Astrocyte of the spinal cord (primary cell): Measurements from ENCODE around the gene SLC15A3.

Experiments
- DNase-seq: peaks from one replicate; pipeline ENCODE4 v3.0.0; 2011; ENCODE audit warnings: low read depth, low spot score
- H3K4me3 ChIP-seq: 2 replicates; pipeline ENCODE4 v1.5.1; 2011; ENCODE audit warnings: low read depth, mild to moderate bottlenecking, low read length, moderate library complexity
- CTCF ChIP-seq: IDR thresholded peaks from 2 replicates; pipeline ENCODE4 v1.5.1; 2012; ENCODE audit warnings: low read depth, mild to moderate bottlenecking, low read length, inconsistent platforms
- in situ Hi-C: cut with HindIII; loops from 2 replicates; pipeline ENCODE4 v1.10.0; 2017; ENCODE audit warnings: low sequenced_read_pairs

The SLC15A3 gene

GRCh38 chr11:60957188-60957587 lies 5.2 kb upstream of the SLC15A3 start:
- in situ Hi-C loops = no loop called here

GRCh38 chr11:60955571-60955970 lies 3.6 kb upstream of the SLC15A3 start:
- in situ Hi-C loops = no loop called here
- no peak for TF ChIP-seq CTCF
- no peak overlapping the region for H3K4me3 ChIP-seq
- no peak for DNase-seq

More at GRCh38 chr11:60957188-60957587, 5.2 kb upstream of the SLC15A3 start:
- peak; percentile 10 for DNase-seq
- no peak for TF ChIP-seq CTCF
- H3K4me3 ChIP-seq = no peak overlapping the region

GRCh38 chr11:60954421-60954820 lies 2.4 kb upstream of the SLC15A3 start:
- DNase-seq = no peak
- no peak overlapping the region for H3K4me3 ChIP-seq
- no peak for TF ChIP-seq CTCF
- in situ Hi-C loops = no loop called here

- DNase-seq = no peak
- no peak overlapping the region for H3K4me3 ChIP-seq
- no peak for TF ChIP-seq CTCF
- in situ Hi-C loops = no loop called here
Observed at GRCh38 chr11:60953781-60954180, 1.8 kb upstream of the SLC15A3 start.

GRCh38 chr11:60952742-60953170 lies 780 bp upstream of the SLC15A3 start:
- no peak for DNase-seq
- in situ Hi-C loops = no loop called here
- TF ChIP-seq CTCF = no peak
- no peak overlapping the region for H3K4me3 ChIP-seq

- no peak overlapping the region for H3K4me3 ChIP-seq
- TF ChIP-seq CTCF = no peak
- no peak for DNase-seq
- in situ Hi-C loops = no loop called here
Observed at GRCh38 chr11:60951606-60951903, 421 bp downstream of the SLC15A3 start.
